ENCODE data around the gene PSMA6. TPM values are rescaled to one million over a fixed set of nuclear protein-coding genes. Genes with fewer than 3 reads are reported as not detected.
A peak's percentile ranks its signal among the peaks of the same experiment; 100 is the strongest.

The PSMA6 gene
- total and polyA plus RNA-seq, 2 of the 13 experiments (the other 11 are each of a cell fraction or from before 2014, with no cell fraction given), result 525 to 1,109 TPM

- TF ChIP-seq RXRA (CRISPR knock-in tag; IDR thresholded peaks at IDR 0.05), result peak; percentile 26; the same call in 1 of the 2 replicates
- no peak for TF ChIP-seq FOXM1 (CRISPR knock-in tag; IDR thresholded peaks at IDR 0.05)
- TF ChIP-seq TBX3 (IDR thresholded peaks at IDR 0.05; ENCODE audit: borderline replicate concordance), result no peak
- no peak for TF ChIP-seq ZMAT3 (CRISPR knock-in tag; conservative IDR thresholded peaks at IDR 0.05)
- no peak for TF ChIP-seq ZMYM4 (CRISPR knock-in tag; IDR thresholded peaks at IDR 0.05)
- no peak for TF ChIP-seq HNRNPK (IDR thresholded peaks at IDR 0.05; ENCODE audit: low read depth, low read length, poor library complexity, severe bottlenecking)
- TF ChIP-seq PHB2 (IDR thresholded peaks at IDR 0.05; ENCODE audit: partially characterized antibody), result no peak
- no peak for TF ChIP-seq LCORL (IDR thresholded peaks at IDR 0.05)
- no peak for TF ChIP-seq LCORL (CRISPR knock-in tag; IDR thresholded peaks at IDR 0.05)
- no peak; the same call in 1 of the 2 replicates for TF ChIP-seq ZNF776 (CRISPR knock-in tag; IDR thresholded peaks at IDR 0.05)
- no peak for TF ChIP-seq ZNF224 (CRISPR knock-in tag; IDR thresholded peaks at IDR 0.05)
- TF ChIP-seq NR2C2 (CRISPR knock-in tag; IDR thresholded peaks at IDR 0.05; ENCODE audit: borderline replicate concordance), result 0 out of 2 replicates have a peak, but pooled peaks have one; percentile 26
- no peak for TF ChIP-seq NPAS2 (CRISPR knock-in tag; IDR thresholded peaks at IDR 0.05; ENCODE audit: borderline replicate concordance)
- TF ChIP-seq DMAP1 (CRISPR knock-in tag; IDR thresholded peaks at IDR 0.05), result peak; percentile 50; the same call in 1 of the 2 replicates
- TF ChIP-seq ZBTB38 (CRISPR knock-in tag; IDR thresholded peaks at IDR 0.05), result peak; percentile 41; the same call in 1 of the 2 replicates
- TF ChIP-seq ZKSCAN1 (IDR thresholded peaks at IDR 0.05; ENCODE audit: low read length), result no peak
- no peak; the same call in 1 of the 2 replicates for TF ChIP-seq KDM5B (CRISPR knock-in tag; IDR thresholded peaks at IDR 0.05; ENCODE audit: borderline replicate concordance)
- no peak; the same call in 1 of the 2 replicates for TF ChIP-seq ZNF263 (CRISPR knock-in tag; IDR thresholded peaks at IDR 0.05)
- TF ChIP-seq SPEN (CRISPR knock-in tag; IDR thresholded peaks at IDR 0.05; ENCODE audit: low read depth), result peak; percentile 80; the same call in 1 of the 2 replicates
- TF ChIP-seq ZBTB3 (CRISPR knock-in tag; IDR thresholded peaks at IDR 0.05; ENCODE audit: borderline replicate concordance, low read depth), result 0 out of 2 replicates have a peak, but pooled peaks have one; percentile 94
- TF ChIP-seq GFI1 (CRISPR knock-in tag; IDR thresholded peaks at IDR 0.05; ENCODE audit: borderline replicate concordance), result no peak
- peak; percentile 72; the same call in 1 of the 2 replicates for TF ChIP-seq CBFB (CRISPR knock-in tag; IDR thresholded peaks at IDR 0.05)
- peak; percentile 35; the same call in 1 of the 2 replicates for TF ChIP-seq ZBTB25 (CRISPR knock-in tag; IDR thresholded peaks at IDR 0.05)
- TF ChIP-seq ZFY (CRISPR knock-in tag; IDR thresholded peaks at IDR 0.05), result peak; percentile 81
- TF ChIP-seq EEA1 (CRISPR knock-in tag; IDR thresholded peaks at IDR 0.05; ENCODE audit: borderline replicate concordance), result peak; percentile 58; the same call in 1 of the 2 replicates
- no peak for TF ChIP-seq SRSF9 (IDR thresholded peaks at IDR 0.05; ENCODE audit: borderline replicate concordance, insufficient read depth, low read depth, low read length, poor library complexity, severe bottlenecking)
- 0 out of 2 replicates have a peak, but pooled peaks have one; percentile 58 for TF ChIP-seq DMTF1 (CRISPR knock-in tag; IDR thresholded peaks at IDR 0.05)
- TF ChIP-seq PRMT3 (CRISPR knock-in tag; IDR thresholded peaks at IDR 0.05; ENCODE audit: borderline replicate concordance, low read depth), result no peak
- TF ChIP-seq XBP1 (CRISPR knock-in tag; IDR thresholded peaks at IDR 0.05), result no peak
Measured at GRCh38 chr14:35341751-35342488, 49.7 kb downstream of the PSMA6 start (continued).
